SK-N-SH (cell line): ENCODE data around the gene PNMA6E. TPM values are rescaled to one million over a fixed set of nuclear protein-coding genes. Genes with fewer than 3 reads are reported as not detected.

Source experiments
- CTCF ChIA-PET: fragments of 300-600, 350-600 bp; formaldehyde crosslinking; extraction: SDS; loops from one replicate; lab custom pipeline; 2021; lab: Yijun Ruan, JAX
- POLR2A ChIA-PET: fragments of 350-600 bp; sonication (Branson Sonifier 250); formaldehyde crosslinking; extraction: SDS; loops from one replicate; lab custom pipeline; 2020; ENCODE audit warnings: antibody characterized with exemption, inconsistent platforms; lab: Yijun Ruan, JAX
- DNase-seq: peaks from one replicate; pipeline ENCODE4 v3.0.0; 2012
- H2AFZ ChIP-seq: fragments of 200-600 bp; sonication (generic); 2 replicates; pipeline ENCODE4 v1.8.1; 2016; ENCODE audit warnings: antibody characterized with exemption, mild to moderate bottlenecking, low read depth
- H3F3A ChIP-seq: fragments of 200-600 bp; sonication (generic); replicated peaks from 2 replicates; pipeline ENCODE3; 2016; ENCODE audit warnings: antibody characterized with exemption, mild to moderate bottlenecking; ENCODE audit not compliant: insufficient read depth
- H3K27ac ChIP-seq, 2 experiments: fragments of 200-500 bp in 1 of 2; fragments of 200-600 bp in 1 of 2; sonication (Bioruptor generic) in 1 of 2; sonication (generic), shearing (Covaris generic) in 1 of 2; 2 replicates each; pipeline versions ENCODE4 v1.5.1 to v1.6.1; 2014 to 2016; ENCODE audit warnings: low read depth in 2 of 2, inconsistent platforms in 1 of 2, low read length in 1 of 2, mild to moderate bottlenecking in 1 of 2, mixed read lengths in 1 of 2
- H3K27me3 ChIP-seq: fragments of 200-600 bp; sonication (generic), shearing (Covaris generic); 2 replicates; pipeline ENCODE4 v1.6.1; 2016; ENCODE audit warnings: mixed run types; ENCODE audit not compliant: insufficient read depth
- H3K36me3 ChIP-seq, 2 experiments: fragments of 200-500 bp in 1 of 2; fragments of 200-600 bp in 1 of 2; sonication (Bioruptor generic) in 1 of 2; sonication (generic) in 1 of 2; replicated peaks in 1 of 2; 2 replicates each; pipeline versions ENCODE3 to v1.5.1; 2014 to 2016; ENCODE audit warnings: low read length in 1 of 2, mild to moderate bottlenecking in 1 of 2; ENCODE audit not compliant: insufficient read depth in 2 of 2, control insufficient read depth in 1 of 2
- H3K4me1 ChIP-seq, 2 experiments: fragments of 200-500 bp in 1 of 2; fragments of 200-600 bp in 1 of 2; sonication (Bioruptor generic) in 1 of 2; sonication (generic), shearing (Covaris generic) in 1 of 2; 2 replicates each; pipeline versions ENCODE4 v1.5.1 to v1.6.1; 2014 to 2016; ENCODE audit warnings: low read depth in 1 of 2, low read length in 1 of 2, mixed run types in 1 of 2; ENCODE audit not compliant: insufficient read depth in 2 of 2, control insufficient read depth in 1 of 2
- H3K4me2 ChIP-seq: fragments of 200-600 bp; sonication (generic), shearing (Covaris generic); 2 replicates; pipeline ENCODE4 v1.6.1; 2017; ENCODE audit warnings: mixed run types
- H3K4me3 ChIP-seq, 2 experiments: fragments of 200-500 bp in 1 of 2; fragments of 200-600 bp in 1 of 2; sonication (Bioruptor generic) in 1 of 2; sonication (generic), shearing (Covaris generic) in 1 of 2; 2 replicates each; pipeline versions ENCODE4 v1.5.1 to v1.8.1; 2014 to 2016; ENCODE audit warnings: low read depth in 2 of 2, inconsistent platforms in 1 of 2, low read length in 1 of 2, mild to moderate bottlenecking in 1 of 2, mixed read lengths in 1 of 2, moderate library complexity in 1 of 2
- H3K79me2 ChIP-seq: fragments of 200-600 bp; sonication (generic); 2 replicates; pipeline ENCODE4 v1.8.1; 2017; ENCODE audit warnings: mild to moderate bottlenecking; ENCODE audit not compliant: insufficient read depth
- H3K9ac ChIP-seq: fragments of 200-600 bp; sonication (generic); 2 replicates; pipeline ENCODE4 v1.6.1; 2017; ENCODE audit warnings: mixed run types
- H3K9me2 ChIP-seq: fragments of 200-600 bp; sonication (generic); 2 replicates; pipeline ENCODE4 v1.6.1; 2017; ENCODE audit warnings: mixed run types
- H3K9me3 ChIP-seq: fragments of 200-600 bp; sonication (generic); 2 replicates; pipeline ENCODE4 v1.6.1; 2017; ENCODE audit warnings: mixed run types, mild to moderate bottlenecking, moderate library complexity
- H4K20me1 ChIP-seq: fragments of 200-600 bp; sonication (generic); 2 replicates; pipeline ENCODE4 v1.6.1; 2017; ENCODE audit warnings: mild to moderate bottlenecking, mixed run types; ENCODE audit not compliant: insufficient read depth
- CHD2 ChIP-seq: fragments of 150-350 bp; IDR thresholded peaks from 2 replicates; pipeline ENCODE4 v1.6.1; 2018; ENCODE audit warnings: low read length; ENCODE audit not compliant: partially characterized antibody
- CTCF ChIP-seq: fragments of 200-600 bp; sonication (generic); IDR thresholded peaks from 2 replicates; pipeline ENCODE4 v1.6.1; 2017; ENCODE audit warnings: antibody characterized with exemption, mild to moderate bottlenecking, moderate library complexity
- GABPA ChIP-seq: IDR thresholded peaks from 2 replicates; pipeline ENCODE4 v1.4.0; 2012; ENCODE audit warnings: low read depth, mild to moderate bottlenecking
- GATA2 ChIP-seq: sonication (generic); formaldehyde crosslinking; IDR thresholded peaks from 2 replicates; pipeline ENCODE4 v1.5.0; 2020; ENCODE audit warnings: mild to moderate bottlenecking, missing genetic modification reagents
- NFIC ChIP-seq: IDR thresholded peaks from 2 replicates; pipeline ENCODE4 v1.4.0; 2012; ENCODE audit warnings: borderline replicate concordance
- NRF1 ChIP-seq: IDR thresholded peaks from 2 replicates; pipeline ENCODE4 v1.6.1; 2012; ENCODE audit warnings: low read depth, mild to moderate bottlenecking, low read length
- POLR2AphosphoS5 ChIP-seq: IDR thresholded peaks from 2 replicates; pipeline ENCODE4 v1.6.1; 2012; ENCODE audit warnings: low read depth, low read length
- RCOR1 ChIP-seq: fragments of 150-350 bp; IDR thresholded peaks from 2 replicates; pipeline ENCODE4 v1.6.1; 2017; ENCODE audit warnings: antibody characterized with exemption, low read length
- REST ChIP-seq: IDR thresholded peaks from 2 replicates; pipeline ENCODE4 v1.6.1; 2012; ENCODE audit warnings: mild to moderate bottlenecking, low read depth, low read length, moderate library complexity
- RFX5 ChIP-seq: IDR thresholded peaks from 2 replicates; pipeline ENCODE4 v1.6.1; 2012; ENCODE audit warnings: mild to moderate bottlenecking, improper control_type of control experiment, low read length
- SIN3A ChIP-seq: IDR thresholded peaks from 2 replicates; pipeline ENCODE4 v1.6.1; 2012; ENCODE audit warnings: low read depth, mild to moderate bottlenecking, low read length, moderate library complexity, borderline replicate concordance
- TCF12 ChIP-seq: IDR thresholded peaks from 2 replicates; pipeline ENCODE4 v1.4.0; 2012
- TEAD4 ChIP-seq: IDR thresholded peaks from 2 replicates; pipeline ENCODE4 v1.4.0; 2012; ENCODE audit warnings: mild to moderate bottlenecking, borderline replicate concordance; ENCODE audit not compliant: insufficient read depth
- WGBS: methylation state at CpG from one replicate; pipeline ENCODE4 v1.1.6; 2017; ENCODE audit warnings: low lambda C conversion rate; 5-methylcytosine and 5-hydroxymethylcytosine counted together
- polyA plus RNA-seq, 3 experiments: library from polyadenylated mRNA; depleted of rRNA; stranded (reverse); fragments of >200 nt; gene quantifications; 2 replicates each; pipeline ENCODE4 v1.2.3, GENCODE V29; 2012
- TF ChIP-seq, protein P1 (sequence below): IDR thresholded peaks from 2 replicates; pipeline ENCODE4; 2012
- TF ChIP-seq, protein P2 (sequence below): IDR thresholded peaks from 2 replicates; pipeline ENCODE4 v1.4.0; 2012; ENCODE audit warnings: low read depth, borderline replicate concordance
- TF ChIP-seq, protein P3 (sequence below): fragments of 150-350 bp; IDR thresholded peaks from 2 replicates; pipeline ENCODE4 v1.6.1; 2017; ENCODE audit warnings: antibody characterized with exemption, low read length, low read depth, borderline replicate concordance

PNMA6E gene
- polyA plus RNA-seq, 1 of the 3 experiments (the other 2 are of a cell fraction): not detected

DNA sequence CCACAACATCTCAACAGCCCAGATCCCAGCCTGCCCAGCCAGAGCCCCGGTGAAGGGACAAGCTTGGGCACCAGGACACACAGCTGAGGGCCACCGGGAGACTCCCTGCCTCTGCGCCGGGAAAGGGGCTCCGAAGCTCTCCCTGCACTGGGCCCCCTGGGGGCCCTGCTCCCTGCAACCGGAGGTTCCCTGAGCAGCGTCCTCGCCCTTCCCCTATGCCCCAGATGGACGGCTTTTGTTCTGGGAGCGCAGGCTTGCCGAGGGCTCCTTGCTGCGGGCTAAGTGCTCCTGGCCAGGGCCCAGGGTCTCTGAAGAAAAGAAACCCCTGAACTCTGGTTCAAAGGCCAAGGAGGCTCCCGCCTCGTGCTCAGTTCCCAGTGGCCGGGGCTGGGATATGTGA lies 9.2 kb upstream of the PNMA6E start:
- no peaks in the 10 kb centered on the region for H3K9me2 ChIP-seq
- H3K9me3 ChIP-seq: no peaks in the 10 kb centered on the region
- no peak overlapping the region for H3K9ac ChIP-seq
- H2AFZ ChIP-seq: no peak overlapping the region
- ChIA-PET CTCF (no interaction called here), POLR2A (no interaction called here)
- no peaks in the 10 kb centered on the region for H4K20me1 ChIP-seq
- no peaks in the 10 kb centered on the region for H3K79me2 ChIP-seq
- H3K27ac ChIP-seq: no peak overlapping the region
- peaks cover 42% of the 10 kb centered on the region for H3K27me3 ChIP-seq
- DNase-seq: no peak
- WGBS: 65% methylated on average over 9 of the region's 15 CpGs
- H3F3A ChIP-seq: no peaks in the 10 kb centered on the region
- no peak overlapping the region for H3K4me3 ChIP-seq
- H3K4me1 ChIP-seq: peaks cover 0 to 7% of the 10 kb centered on the region in 2 experiments; a peak in 1 of 4 replicates
- no peak overlapping the region for H3K4me2 ChIP-seq
- H3K36me3 ChIP-seq: no peaks in the 10 kb centered on the region
- TF ChIP-seq SIN3A: no peak
- TF ChIP-seq CTCF: no peak
- no peak for TF ChIP-seq POLR2AphosphoS5
- TF ChIP-seq, protein P1, sequence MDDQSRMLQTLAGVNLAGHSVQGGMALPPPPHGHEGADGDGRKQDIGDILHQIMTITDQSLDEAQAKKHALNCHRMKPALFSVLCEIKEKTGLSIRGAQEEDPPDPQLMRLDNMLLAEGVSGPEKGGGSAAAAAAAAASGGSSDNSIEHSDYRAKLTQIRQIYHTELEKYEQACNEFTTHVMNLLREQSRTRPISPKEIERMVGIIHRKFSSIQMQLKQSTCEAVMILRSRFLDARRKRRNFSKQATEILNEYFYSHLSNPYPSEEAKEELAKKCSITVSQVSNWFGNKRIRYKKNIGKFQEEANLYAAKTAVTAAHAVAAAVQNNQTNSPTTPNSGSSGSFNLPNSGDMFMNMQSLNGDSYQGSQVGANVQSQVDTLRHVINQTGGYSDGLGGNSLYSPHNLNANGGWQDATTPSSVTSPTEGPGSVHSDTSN: no peak
- no peak for TF ChIP-seq RCOR1
- no peak for TF ChIP-seq CHD2
- no peak for TF ChIP-seq TCF12

DNA sequence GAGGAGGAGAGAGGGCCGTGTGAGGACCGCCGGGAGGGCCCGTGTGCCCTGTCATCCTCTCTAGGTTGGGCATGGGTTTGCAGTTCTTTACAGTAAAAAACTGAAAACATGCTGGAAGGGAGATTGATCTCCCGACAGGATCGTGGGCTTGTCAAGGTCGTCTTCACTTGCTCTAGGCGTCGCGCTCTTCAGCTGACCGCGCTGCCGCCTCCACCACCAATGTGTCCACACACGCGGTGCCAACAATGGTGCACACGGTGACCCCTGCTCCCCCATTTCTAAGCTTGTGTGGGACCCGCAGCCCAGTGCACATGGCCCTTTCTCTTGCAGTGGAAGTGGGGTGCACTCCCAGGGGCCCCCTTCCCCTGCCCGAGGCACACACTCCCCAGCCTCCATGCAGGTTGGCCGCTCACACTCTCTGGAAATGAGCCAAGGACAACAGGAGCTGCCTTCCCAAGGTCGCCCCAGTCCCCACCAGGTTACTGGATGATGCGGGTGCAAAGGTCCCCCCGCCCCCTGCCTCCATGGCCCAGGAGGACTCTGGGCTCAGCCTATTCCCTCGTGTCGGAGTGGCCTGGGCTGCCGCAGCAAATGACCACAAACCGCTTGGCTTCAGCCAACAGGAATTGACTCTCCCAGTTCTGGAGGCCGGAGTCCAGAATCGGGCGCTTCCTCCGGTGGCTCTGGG lies 8.4 kb upstream of the PNMA6E start:
- ChIA-PET CTCF (interaction anchor here (1.6 kb wide), 1 partner anchor 10 kb away, joined by 4 read pairs; no protein-coding TSS in a partner anchor), POLR2A (no interaction called here)
- WGBS: 59% methylated on average over 20 of the region's 30 CpGs
- DNase-seq: no peak
- H3K27me3 ChIP-seq: peaks cover 50% of the 10 kb centered on the region
- H3K4me1 ChIP-seq: peaks cover 0 to 7% of the 10 kb centered on the region in 2 experiments; a peak in 1 of 4 replicates
- H3K4me3 ChIP-seq: no peak overlapping the region
- no peak overlapping the region for H3K27ac ChIP-seq
- H3K4me2 ChIP-seq: no peak overlapping the region
- H3K9me3 ChIP-seq: no peaks in the 10 kb centered on the region
- no peaks in the 10 kb centered on the region for H3F3A ChIP-seq
- no peak overlapping the region for H2AFZ ChIP-seq
- no peaks in the 10 kb centered on the region for H3K79me2 ChIP-seq
- H3K36me3 ChIP-seq: no peaks in the 10 kb centered on the region
- no peak overlapping the region for H3K9ac ChIP-seq
- no peaks in the 10 kb centered on the region for H3K9me2 ChIP-seq
- no peaks in the 10 kb centered on the region for H4K20me1 ChIP-seq
- TF ChIP-seq NFIC (no peak), RFX5 (no peak), GABPA (no peak), TCF12 (no peak), POLR2AphosphoS5 (no peak), TEAD4 (no peak), NRF1 (no peak), SIN3A (no peak), GATA2 (no peak), REST (no peak)
- TF ChIP-seq, protein P2, sequence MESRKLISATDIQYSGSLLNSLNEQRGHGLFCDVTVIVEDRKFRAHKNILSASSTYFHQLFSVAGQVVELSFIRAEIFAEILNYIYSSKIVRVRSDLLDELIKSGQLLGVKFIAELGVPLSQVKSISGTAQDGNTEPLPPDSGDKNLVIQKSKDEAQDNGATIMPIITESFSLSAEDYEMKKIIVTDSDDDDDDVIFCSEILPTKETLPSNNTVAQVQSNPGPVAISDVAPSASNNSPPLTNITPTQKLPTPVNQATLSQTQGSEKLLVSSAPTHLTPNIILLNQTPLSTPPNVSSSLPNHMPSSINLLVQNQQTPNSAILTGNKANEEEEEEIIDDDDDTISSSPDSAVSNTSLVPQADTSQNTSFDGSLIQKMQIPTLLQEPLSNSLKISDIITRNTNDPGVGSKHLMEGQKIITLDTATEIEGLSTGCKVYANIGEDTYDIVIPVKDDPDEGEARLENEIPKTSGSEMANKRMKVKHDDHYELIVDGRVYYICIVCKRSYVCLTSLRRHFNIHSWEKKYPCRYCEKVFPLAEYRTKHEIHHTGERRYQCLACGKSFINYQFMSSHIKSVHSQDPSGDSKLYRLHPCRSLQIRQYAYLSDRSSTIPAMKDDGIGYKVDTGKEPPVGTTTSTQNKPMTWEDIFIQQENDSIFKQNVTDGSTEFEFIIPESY: no peak
- TF ChIP-seq, protein P3, sequence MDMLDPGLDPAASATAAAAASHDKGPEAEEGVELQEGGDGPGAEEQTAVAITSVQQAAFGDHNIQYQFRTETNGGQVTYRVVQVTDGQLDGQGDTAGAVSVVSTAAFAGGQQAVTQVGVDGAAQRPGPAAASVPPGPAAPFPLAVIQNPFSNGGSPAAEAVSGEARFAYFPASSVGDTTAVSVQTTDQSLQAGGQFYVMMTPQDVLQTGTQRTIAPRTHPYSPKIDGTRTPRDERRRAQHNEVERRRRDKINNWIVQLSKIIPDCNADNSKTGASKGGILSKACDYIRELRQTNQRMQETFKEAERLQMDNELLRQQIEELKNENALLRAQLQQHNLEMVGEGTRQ: no peak
